ENCODE results near the gene SLC39A9. TPM values are rescaled to one million over a fixed set of nuclear protein-coding genes. Genes with fewer than 3 reads are reported as not detected.

SLC39A9 gene
- total RNA-seq, 1 experiment from 2014 or later = 63.4 TPM

DNA sequence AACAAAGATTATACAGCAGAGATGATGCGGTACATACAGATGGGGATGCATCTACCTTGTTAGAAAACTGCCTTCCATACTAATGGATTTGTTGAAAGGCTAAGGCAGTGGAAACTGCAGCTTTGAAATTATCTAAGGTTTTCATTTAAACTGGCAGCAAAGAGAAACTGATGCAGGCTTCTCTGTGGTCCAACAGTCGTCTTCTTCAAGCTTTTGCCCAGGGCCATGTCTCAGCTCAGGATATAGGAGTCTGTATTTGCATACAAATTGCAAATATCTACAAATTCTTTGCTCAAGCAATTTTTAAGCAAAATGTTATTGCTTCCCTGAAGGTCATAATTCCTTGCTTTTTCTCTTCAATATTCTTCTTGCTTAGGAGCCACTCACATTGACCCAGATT lies 34.1 kb upstream of the SLC39A9 start:
- Histone ChIP-seq H3K36me3 (ENCODE audit: control insufficient read depth, insufficient read depth, low read length) (no peaks in the 10 kb centered on the region), H3K9me3 (ENCODE audit: control insufficient read depth, insufficient read depth, low read depth, low read length) (no peaks in the 10 kb centered on the region), H3K27ac (ENCODE audit: low read length) (no peak overlapping the region), H3K4me1 (ENCODE audit: control insufficient read depth, insufficient read depth, low read length) (no peaks in the 10 kb centered on the region), H3K27me3 (ENCODE audit: control insufficient read depth, insufficient read depth, low read length) (no peaks in the 10 kb centered on the region), H3K4me3 (ENCODE audit: low read depth in 2 of 2, low read length in 2 of 2) (no peak overlapping the region)
- DNase-seq (ENCODE audit: low read depth, low spot score) = no peak
- POLR2A ChIA-PET = no interaction called here
- in situ Hi-C loops (cut with HindIII; ENCODE audit: low pct_unique_long_range_greater_than_20kb, low sequenced_read_pairs) (no loop called here), intact Hi-C loops (cut with micrococcal nuclease; ENCODE audit: unreplicated experiment) (no loop called here)
- BruUV-seq (replicated peaks) = no TSS peak
- no peak for TF ChIP-seq CTCF (IDR thresholded peaks at IDR 0.05)
- no peak for TF ChIP-seq SIN3A (IDR thresholded peaks at IDR 0.05; ENCODE audit: borderline replicate concordance, insufficient read depth, low read depth, low read length)
- TF ChIP-seq TCF7L2 (IDR thresholded peaks at IDR 0.05; ENCODE audit: low read depth, low read length) = no peak
- no peak for TF ChIP-seq POLR2AphosphoS5 (IDR thresholded peaks at IDR 0.05; ENCODE audit: low read depth, low read length)
- TF ChIP-seq, protein P1, sequence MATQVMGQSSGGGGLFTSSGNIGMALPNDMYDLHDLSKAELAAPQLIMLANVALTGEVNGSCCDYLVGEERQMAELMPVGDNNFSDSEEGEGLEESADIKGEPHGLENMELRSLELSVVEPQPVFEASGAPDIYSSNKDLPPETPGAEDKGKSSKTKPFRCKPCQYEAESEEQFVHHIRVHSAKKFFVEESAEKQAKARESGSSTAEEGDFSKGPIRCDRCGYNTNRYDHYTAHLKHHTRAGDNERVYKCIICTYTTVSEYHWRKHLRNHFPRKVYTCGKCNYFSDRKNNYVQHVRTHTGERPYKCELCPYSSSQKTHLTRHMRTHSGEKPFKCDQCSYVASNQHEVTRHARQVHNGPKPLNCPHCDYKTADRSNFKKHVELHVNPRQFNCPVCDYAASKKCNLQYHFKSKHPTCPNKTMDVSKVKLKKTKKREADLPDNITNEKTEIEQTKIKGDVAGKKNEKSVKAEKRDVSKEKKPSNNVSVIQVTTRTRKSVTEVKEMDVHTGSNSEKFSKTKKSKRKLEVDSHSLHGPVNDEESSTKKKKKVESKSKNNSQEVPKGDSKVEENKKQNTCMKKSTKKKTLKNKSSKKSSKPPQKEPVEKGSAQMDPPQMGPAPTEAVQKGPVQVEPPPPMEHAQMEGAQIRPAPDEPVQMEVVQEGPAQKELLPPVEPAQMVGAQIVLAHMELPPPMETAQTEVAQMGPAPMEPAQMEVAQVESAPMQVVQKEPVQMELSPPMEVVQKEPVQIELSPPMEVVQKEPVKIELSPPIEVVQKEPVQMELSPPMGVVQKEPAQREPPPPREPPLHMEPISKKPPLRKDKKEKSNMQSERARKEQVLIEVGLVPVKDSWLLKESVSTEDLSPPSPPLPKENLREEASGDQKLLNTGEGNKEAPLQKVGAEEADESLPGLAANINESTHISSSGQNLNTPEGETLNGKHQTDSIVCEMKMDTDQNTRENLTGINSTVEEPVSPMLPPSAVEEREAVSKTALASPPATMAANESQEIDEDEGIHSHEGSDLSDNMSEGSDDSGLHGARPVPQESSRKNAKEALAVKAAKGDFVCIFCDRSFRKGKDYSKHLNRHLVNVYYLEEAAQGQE (IDR thresholded peaks at IDR 0.05; ENCODE audit: insufficient read depth in 1 of 2, low read depth in 2 of 2, low read length in 1 of 2) = no peak
- CTCF ChIA-PET = no interaction called here
- ATAC-seq = no peak

DNA sequence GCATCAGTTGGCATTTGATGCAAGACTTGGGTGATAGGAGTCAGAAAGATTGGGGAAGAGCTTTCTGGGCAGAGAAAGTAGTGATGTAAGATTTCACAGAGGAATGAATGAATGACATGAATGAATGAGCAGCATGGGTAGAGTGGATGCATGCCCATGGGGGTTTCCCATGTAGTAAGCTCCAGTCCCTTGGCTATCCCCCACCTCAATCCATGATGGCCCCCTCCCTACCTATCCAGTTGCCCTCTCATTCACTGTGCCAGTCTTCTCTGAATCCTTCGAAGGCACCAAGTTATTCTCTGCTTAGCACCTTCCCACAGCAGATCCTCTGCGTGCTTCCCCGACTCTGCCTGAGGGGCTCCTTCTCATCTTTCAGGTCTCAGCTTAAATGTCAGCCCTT lies 32.4 kb upstream of the SLC39A9 start:
- ATAC-seq (no peak), DNase-seq (ENCODE audit: low read depth, low spot score) (no peak)
- ChIA-PET POLR2A (no interaction called here), CTCF (interaction anchor here (0.7 kb wide), 1 partner anchor 8 kb away, joined by 3 read pairs; no protein-coding TSS in a partner anchor)
- no peaks in the 10 kb centered on the region for H3K4me1 ChIP-seq (ENCODE audit: control insufficient read depth, insufficient read depth, low read length)
- no peaks in the 10 kb centered on the region for H3K9me3 ChIP-seq (ENCODE audit: control insufficient read depth, insufficient read depth, low read depth, low read length)
- no TSS peak for BruUV-seq (replicated peaks)
- no peak overlapping the region for H3K4me3 ChIP-seq (ENCODE audit: low read depth in 2 of 2, low read length in 2 of 2)
- H3K36me3 ChIP-seq (ENCODE audit: control insufficient read depth, insufficient read depth, low read length) = no peaks in the 10 kb centered on the region
- TF ChIP-seq TCF7L2 (IDR thresholded peaks at IDR 0.05; ENCODE audit: low read depth, low read length) = no peak
- TF ChIP-seq, protein P1 (IDR thresholded peaks at IDR 0.05; ENCODE audit: insufficient read depth in 1 of 2, low read depth in 2 of 2, low read length in 1 of 2) = no peak
- no peak for TF ChIP-seq CTCF (IDR thresholded peaks at IDR 0.05)
- TF ChIP-seq SIN3A (IDR thresholded peaks at IDR 0.05; ENCODE audit: borderline replicate concordance, insufficient read depth, low read depth, low read length) = no peak
- no peak for TF ChIP-seq POLR2AphosphoS5 (IDR thresholded peaks at IDR 0.05; ENCODE audit: low read depth, low read length)
- in situ Hi-C loops (cut with HindIII; ENCODE audit: low pct_unique_long_range_greater_than_20kb, low sequenced_read_pairs) (no loop called here), intact Hi-C loops (cut with micrococcal nuclease; ENCODE audit: unreplicated experiment) (no loop called here)
- no peak overlapping the region for H3K27ac ChIP-seq (ENCODE audit: low read length)
- no peaks in the 10 kb centered on the region for H3K27me3 ChIP-seq (ENCODE audit: control insufficient read depth, insufficient read depth, low read length)

Measured in Panc1 (cell line).